Head of caudate nucleus (tissue), 42 donors: Measurements from ENCODE around the gene SLC48A1.
A peak's percentile ranks its signal among the peaks of the same experiment; 100 is the strongest.

Experiments used
- DNase-seq, 42 donors: peaks; one replicate each; pipeline versions ENCODE4 v3.0.0 to v3.0.0-alpha.2; 2020 to 2021; ENCODE audit warnings: mixed read lengths in 7 of 42
- intact Hi-C: fragments of 100-400 bp; cut with DNase I; formaldehyde crosslinking; loops from one replicate; pipeline ENCODE4 v1.15.0; 2022

The SLC48A1 gene

DNA sequence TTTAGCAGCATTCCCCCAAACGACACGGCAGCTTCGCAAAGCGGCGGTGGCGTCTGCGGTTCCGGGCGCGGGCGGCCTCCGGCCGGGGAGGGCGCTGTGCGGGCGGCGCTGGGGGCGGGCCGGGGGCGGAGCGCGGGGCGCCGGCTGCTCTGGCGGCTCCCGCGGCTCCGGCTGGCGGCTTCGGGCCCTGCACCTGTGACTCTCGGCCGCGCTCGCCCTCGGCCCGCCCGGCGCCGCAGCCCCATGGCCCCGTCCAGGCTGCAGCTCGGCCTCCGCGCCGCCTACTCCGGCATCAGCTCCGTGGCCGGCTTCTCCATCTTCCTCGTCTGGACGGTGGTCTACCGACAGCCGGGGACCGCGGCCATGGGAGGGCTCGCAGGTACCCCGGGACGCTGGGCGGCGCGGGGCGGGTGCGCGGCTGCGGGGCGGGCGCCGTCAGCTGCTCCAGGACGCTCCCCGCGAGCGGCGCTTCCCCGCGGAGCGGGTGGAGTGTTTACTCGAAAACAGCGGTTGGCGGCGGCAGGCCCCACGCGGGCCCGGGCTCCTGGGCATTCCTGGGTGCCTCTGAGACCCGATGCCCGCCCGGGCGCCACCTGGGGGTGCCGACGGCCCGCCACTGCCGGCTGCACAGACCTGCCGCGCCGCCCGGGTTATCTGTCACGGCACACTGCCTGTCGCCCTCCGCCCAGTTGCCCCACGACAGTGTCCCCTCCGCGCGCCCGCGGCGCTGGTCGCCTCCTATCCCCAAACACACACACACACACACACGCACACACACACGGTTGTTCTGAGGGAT lies at the start of gene SLC48A1:
Gene SLC48A1, plus strand, starts transcription at position 177 of the 796 bp plus-strand sequence. Its CDS starts 67 bp downstream, at position 244.
- DNase-seq = peak in 41 of 42 donors; percentile 46 to 91 (median 83)
- intact Hi-C loops = no loop called here

DNA sequence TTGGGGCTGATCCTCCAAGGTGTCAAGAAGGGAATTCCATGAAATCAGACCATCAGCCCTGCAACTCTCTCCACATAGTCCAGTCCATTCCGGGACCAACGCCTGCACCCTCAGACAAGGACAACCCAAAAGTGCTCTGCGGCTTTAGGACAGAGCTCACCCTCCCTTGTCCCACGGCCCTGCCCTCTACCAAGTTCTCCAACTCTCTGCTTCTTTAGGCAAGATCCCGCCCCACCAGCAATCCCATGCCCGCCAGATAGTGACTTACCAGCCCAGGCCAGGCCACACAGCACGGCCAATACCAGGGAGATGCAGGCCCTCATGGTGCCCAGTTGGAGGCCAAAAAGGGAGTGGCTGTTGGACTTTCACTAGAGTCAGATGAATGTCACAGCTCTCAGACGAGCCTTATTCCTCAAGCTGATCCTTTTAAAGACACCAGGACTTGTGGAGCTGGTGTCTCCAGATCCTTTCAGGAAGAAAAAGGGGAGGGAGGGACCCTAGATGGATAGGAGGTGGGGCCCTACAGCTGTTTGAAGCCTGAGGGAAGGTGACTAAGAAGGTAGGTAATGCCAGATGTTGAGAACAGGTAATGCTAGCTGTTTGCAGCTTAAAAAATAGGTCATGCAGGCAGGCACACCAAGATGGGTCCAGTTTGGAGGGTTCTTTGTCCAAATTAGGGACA lies 47.8 kb upstream of the SLC48A1 start, which contains the start of gene ENDOU:
Gene ENDOU, minus strand, starts transcription at position 400 of the 682 bp plus-strand sequence. Its CDS starts 77 bp downstream, at position 323.
- intact Hi-C loops = no loop called here
- DNase-seq = peak in 2 of 42 donors; percentile 11 to 35

DNA sequence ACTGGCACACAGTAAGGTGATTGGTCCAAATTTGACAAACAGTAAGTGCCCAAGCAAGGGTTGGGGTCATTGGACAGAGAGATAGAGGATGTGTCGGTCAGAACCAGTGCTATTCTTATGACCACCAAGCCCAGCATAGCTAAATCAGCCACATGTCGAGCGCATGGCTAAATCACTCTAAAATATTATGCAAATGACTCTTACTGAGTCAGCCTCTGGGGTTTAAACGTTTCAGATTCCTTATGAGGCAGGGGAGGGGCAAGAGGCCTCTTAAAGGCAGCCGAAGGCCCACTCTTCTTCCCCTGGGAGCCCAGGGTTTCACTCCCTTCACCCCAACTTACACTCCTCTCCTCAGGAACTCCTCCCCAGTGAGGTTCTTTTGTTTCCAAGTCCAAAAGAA lies 47.1 kb upstream of the SLC48A1 start:
- intact Hi-C loops = no loop called here

DNA sequence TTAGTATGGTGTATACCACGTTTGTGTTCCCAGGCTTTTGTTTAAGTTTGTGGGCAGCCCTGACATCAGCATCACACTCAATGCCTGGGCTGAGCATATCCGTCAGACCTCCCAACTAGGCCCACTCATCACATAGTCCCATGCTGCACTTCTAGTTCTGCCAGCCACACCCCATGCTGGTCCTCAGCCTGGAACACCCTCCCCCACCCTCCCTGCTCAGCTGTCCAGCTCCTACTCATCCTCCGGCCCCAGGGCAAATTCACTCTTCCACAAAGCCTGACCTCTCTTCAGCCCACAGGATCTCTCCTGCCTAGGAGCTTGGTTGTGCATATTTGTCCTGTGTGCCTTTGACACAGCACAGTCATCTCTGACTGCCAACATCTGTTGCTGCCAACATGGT lies 43.8 kb upstream of the SLC48A1 start:
- DNase-seq = no peak
- intact Hi-C loops = no loop called here

More for the DNA sequence above, 47.1 kb upstream of the SLC48A1 start:
- DNase-seq = peak in 1 of 42 donors; percentile 11

DNA sequence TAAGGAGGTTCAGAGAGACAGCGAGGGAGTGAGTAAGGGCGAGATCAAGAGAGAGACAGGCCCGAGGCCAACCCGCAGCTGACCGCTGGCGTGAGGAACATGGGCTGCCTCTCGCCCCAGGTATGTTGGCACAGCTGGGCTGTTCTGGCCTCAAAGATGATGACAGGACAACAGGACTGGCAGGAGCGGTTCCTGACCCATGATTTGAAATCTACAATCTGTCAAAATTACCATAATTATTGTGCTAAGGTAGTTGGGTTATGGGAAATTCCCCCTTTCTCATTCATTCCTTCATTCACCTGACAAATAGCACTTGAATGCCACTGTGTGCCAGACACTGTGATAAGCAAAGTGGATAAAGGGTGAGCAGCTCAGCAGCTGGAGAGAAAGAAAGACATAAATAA lies 42.7 kb upstream of the SLC48A1 start:
- intact Hi-C loops = no loop called here
- DNase-seq = no peak

DNA sequence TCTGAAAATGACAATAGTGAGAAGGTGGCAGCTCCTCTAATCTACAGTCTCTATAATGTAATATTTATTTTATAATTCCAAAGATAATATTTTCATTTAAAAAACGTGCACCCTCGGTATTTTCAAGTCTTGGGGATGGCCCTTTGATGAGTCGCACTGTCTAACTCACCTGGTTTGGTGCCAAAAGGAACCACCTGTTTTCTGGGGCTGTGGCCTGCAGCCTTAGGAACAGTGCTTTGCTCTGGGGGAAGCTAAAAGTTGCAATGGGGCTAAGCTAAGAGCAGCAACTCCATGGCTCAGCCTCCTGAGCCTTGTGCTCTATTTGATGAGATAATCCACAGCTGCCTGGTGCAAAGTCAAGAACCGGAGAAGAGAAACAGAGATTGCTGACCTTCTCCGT lies 41.3 kb upstream of the SLC48A1 start:
- no peak for DNase-seq
- intact Hi-C loops = no loop called here

DNA sequence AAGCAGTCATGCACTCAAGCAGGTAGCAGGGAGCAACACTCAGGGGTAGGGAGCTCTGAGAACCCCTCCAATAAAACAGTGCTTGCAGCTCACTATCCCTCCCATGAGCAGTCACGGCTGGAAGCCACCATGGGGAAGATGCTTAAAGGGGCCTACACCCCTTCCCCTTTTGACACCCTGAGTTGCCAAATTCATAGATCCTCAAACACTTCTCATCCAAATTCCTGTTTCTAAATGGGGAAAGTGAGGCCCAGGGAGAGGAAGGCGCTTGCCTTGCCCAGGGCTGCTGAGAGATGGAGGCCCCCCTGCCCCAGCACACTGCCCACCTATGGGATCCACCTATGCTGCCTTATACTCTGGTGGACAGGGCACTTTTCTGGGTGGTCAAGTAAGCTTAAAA lies 40.5 kb upstream of the SLC48A1 start:
- intact Hi-C loops = no loop called here
- DNase-seq = no peak

DNA sequence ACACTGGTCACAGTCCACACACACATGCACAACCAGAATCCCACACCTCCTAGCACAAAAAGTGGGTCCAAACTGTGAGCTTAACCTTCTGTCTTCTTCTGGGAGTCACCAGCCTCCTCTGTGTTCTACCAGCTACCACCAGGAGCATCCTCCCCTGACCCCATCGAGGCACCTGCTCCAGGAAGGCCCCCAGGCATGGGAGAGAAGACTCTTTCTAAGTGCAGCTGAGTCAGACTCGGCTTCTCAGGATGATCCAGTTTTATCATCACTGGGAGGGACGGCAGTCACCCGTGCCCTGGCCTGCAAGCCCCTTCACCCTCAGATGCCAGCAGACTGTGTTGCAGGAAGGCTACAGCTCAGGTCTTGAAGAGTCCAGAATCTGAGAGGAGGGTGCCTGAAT lies 39.9 kb upstream of the SLC48A1 start:
- DNase-seq = no peak
- intact Hi-C loops = no loop called here

DNA sequence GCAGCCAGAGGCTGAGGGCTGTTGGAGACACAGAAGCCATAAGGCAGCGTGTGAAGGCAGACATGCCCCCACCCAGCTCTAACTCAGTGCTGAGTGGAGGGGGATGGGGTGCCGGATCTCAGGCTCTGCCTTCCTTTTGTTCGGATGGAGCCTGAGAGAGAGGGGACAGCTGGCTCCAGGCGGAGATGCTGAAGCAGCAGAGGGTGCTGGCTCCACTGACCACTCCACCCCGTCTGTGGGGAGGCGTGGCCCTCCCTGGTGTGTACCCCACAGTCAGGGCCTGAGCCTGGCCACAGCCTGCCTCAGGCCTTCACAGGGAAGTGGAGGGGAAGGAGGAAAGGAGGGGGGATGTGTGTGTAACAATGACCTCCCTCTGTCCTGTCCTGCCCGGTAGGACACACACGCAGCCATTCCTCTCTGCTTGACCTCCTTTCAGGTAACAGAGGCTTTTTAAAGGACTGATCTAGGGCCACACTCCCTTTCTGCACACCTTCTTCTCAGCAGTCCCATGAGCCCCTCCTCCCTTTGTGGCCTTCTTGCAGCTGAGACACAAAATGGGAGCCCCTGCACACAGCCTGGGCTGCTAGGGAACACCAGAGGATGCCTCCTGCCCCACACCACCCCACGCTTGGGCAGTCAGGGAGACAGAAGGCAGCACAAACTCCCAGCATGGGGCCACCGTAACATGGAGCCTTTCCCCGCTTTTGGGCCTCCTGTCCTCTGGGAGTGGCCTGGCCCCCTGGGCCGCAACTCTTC lies 38.1 kb upstream of the SLC48A1 start:
- DNase-seq = peak in 40 of 42 donors; percentile 50 to 87 (median 68)
- intact Hi-C loops = no loop called here

DNA sequence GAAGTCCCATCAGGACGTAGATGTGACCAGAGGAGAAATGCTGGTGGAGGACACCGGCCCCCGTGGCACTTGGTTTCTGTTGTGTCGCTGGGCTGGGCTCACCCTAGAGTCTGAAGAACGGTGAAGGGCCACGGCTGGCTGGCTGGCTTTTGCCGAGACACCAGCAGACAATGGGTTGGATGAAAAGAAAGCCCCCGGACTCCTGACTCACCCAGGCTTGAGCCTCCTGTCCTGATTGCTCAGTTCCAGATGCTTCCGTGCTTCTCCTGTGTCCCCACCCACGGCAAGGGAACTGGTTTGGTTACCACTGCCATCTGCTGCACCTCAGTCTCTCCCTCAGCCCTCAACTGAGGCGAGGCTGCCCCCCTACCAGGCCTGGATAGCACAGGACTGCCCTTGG lies 37.4 kb upstream of the SLC48A1 start:
- no peak for DNase-seq
- intact Hi-C loops = no loop called here

DNA sequence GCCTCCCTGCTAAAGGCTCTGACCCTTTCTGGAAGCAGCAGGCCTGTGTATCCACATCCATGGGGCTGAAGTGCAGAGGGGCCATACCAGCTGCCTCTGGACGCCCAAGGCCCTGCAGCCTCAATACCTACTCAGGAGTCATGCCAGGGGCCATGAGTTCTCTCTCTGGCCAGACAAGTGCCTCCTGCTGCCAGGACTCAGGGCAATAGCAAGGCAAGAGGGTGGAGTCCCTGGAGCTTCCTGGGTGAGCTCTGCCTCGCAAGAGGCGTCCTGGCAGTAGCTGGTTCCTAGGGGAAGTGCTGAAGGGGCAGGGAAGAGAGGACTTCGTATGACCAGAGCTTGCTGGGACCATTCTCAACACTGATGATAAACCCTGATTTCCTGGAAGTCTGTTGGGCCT lies 36.8 kb upstream of the SLC48A1 start:
- intact Hi-C loops = no loop called here
- no peak for DNase-seq

DNA sequence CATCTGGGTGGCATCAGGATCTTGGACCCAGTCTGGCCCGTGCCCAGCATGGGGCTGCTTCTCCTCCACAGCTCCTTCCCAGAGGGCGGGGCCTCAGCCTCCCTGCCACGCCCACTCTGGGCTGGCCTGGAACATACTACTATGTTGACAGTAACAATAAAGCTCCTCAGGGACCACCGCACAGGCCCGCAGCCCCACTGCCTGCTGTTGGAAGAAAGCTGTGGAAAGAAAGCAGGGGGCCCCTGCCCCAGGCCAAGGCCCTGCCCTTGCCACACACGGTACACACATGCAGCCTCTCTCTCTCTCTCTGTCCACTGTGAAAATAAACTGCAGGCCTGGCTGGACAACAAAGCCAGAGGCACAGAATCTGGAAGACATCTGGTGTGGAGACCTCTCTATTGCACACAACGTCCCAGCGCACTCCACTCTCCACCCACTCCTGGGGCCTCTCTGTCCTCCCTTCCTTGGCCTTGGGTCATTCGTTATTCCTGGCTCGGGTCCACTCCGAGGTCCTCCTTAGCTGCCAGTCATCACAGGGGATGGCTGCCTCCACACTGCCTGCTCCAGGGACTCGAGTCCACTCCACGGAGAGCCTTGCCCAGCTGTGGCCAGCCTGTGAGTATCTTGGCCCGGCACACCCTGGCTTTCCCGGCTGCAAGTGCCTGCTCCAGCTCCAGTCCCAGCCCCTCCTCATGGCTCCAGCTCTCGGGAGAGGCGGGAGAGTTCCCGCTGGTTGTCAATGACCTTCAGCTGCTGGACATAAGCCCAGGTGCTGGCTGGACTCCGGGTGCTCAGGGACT lies 36.0 kb upstream of the SLC48A1 start:
- intact Hi-C loops = no loop called here

DNA sequence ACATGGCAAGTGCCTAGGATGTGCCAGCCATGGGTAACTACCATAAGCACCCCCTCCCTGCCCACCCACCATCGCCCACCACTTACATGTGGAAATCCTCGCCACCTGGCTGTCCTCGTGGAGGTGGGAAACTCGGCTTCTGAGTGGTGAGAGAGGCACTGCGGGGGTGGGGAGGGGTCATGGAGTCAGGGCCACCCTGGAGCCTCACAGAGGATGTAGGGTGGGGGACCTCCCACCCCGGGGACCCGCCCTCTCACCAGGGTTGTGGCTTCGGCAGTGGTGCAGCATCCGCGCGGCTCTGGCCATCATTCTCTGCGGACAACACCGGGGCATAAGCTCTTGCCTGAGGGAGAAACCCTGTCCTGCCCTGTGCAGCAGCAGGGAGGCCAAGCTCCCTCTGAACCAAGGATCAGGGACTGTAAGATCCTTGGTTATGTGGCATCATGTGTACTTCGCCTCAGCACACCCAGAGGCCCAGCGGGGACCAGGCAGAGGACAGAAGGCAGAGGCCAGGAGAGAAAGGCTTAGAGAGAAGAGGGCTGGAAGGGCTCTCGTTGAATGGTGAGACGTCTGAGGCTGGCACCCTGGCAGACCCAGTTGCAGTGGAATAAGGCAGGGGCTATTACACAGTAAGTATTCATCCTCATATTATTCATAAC lies 35.0 kb upstream of the SLC48A1 start:
- intact Hi-C loops = no loop called here
- DNase-seq = no peak

More for the DNA sequence above, 36.0 kb upstream of the SLC48A1 start:
- DNase-seq = peak; percentile 62 to 96 (median 84)

DNA sequence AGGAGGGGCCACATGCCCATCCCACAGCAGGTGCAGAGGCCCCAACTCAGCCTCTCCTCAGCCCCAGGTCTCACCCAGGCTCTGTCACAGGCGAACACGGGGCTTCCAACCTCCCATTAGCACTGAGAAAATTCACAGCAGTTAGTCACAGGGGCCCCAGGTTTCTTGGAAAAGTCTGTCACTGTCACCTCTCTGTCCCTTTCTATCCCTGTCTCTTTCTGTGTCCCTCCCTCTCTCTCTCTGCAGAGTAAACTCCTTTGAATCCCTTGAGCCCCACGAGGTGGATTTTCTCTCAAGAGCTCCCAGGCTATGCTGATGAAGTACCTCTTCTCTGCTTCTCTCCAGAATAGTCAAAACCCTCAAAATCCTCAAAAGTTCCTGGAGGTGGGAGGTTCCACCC lies 33.7 kb upstream of the SLC48A1 start:
- intact Hi-C loops = no loop called here
- no peak for DNase-seq

DNA sequence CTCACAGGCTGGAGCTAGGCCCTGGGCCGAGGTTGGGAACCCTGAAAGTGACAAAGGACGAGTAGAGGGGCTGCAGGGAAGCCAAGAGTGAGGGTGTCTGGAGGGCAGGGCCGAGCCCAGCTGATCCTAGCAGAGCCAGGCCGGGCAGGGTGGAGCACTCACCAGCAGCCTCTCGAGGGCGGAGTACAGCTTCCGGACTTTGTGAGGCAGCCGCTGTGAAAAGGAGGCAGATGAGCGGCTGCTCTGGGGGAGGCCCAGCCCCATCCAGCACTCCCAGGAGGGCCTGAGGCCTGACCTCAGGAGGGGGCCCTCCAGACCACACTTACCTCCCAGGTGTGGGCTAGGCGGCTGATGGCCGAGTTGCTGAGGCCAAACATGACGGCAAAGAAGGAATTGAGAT lies 33.1 kb upstream of the SLC48A1 start:
- DNase-seq = no peak

DNA sequence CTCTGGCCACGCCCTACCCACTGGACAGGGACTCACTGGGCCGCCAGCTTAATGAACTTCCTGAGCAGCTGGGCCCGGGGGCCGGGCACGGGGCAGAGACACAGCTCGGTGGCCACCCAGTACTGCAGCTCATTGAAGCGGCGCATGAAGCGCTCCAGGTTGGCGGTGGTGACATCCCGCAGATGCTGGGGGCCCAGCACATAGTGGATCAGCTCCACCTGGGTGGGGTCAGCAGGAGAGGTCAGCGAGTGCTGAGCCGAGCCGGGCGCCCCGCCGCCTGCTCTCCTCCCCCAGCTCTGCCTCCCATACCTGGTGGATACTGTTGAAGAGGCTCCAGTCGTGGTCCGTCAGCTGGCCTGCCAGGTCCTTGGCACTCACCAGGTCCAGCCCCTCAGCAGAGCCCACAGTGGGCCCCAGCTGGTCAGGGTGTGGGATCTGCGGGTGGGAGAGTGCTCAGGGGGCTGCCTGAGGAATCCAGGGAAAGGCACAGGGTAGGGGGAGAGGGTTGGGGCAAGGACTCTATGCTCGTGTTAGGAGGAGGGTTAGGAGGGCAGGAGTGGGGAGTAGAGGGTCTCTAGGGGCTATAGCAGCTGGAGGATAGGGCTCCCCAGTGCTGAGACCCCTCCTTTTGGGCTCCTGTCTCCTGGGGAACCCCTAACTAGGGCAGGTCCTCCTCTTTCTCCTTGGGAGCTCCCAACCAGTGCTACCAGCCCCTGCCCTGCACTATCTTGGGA lies 32.3 kb upstream of the SLC48A1 start:
- peak in 5 of 42 donors; percentile 34 to 66 (median 51) for DNase-seq
- intact Hi-C loops = no loop called here

More for the DNA sequence above, 33.1 kb upstream of the SLC48A1 start:
- intact Hi-C loops = no loop called here

DNA sequence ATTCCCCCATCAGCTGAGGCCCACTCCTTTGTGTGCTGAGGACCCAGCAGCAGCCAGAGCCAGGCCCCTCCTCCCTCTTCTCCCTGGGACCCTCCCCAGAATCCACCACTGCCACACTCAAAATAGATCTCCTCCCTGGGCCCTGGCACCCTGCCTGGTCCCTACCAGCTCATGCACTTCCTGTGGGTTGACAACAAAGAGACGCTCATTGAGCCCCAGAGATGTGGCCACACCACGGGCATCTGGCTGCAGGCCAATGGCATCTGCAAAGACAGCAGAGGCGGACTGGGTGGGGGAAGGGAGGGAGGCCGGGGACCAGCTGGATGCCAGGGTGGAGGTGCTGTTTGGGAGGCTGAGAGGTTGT lies 31.7 kb upstream of the SLC48A1 start:
- intact Hi-C loops = no loop called here
- peak; percentile 90 to 99 (median 97) for DNase-seq
